Sigmoid colon (tissue), 4 donors: Measurements from ENCODE around the gene KIF17.

Experiments
- CTCF ChIP-seq, 4 experiments: fragments of 450-650 bp in 3 of 4; fragments of 200-600 bp in 1 of 4; IDR thresholded peaks; one replicate each; pipeline ENCODE4 v1.5.1; 2016 to 2019; ENCODE audit warnings: antibody characterized with exemption in 4 of 4, mild to moderate bottlenecking in 3 of 4, moderate library complexity in 2 of 4
- EP300 ChIP-seq, 4 donors: sonication (generic); formaldehyde crosslinking; IDR thresholded peaks; one replicate each; pipeline ENCODE4 v1.6.1; 2017; ENCODE audit warnings: antibody characterized with exemption in 4 of 4
- POLR2A ChIP-seq, 2 donors: fragments of 450-650 bp; IDR thresholded peaks; one replicate each; pipeline ENCODE4 v1.6.1; 2016; ENCODE audit warnings: antibody characterized with exemption in 2 of 2, mild to moderate bottlenecking in 2 of 2, moderate library complexity in 2 of 2

GRCh38 chr1:20616847-20617487, 100.8 kb downstream of the KIF17 start:
- no peak for TF ChIP-seq EP300 (IDR thresholded peaks at IDR 0.05)
- no peak for TF ChIP-seq CTCF (IDR thresholded peaks at IDR 0.05)
- TF ChIP-seq POLR2A (IDR thresholded peaks at IDR 0.05) = no peak
